ENCODE data around the gene EML4.

The EML4 gene

DNA sequence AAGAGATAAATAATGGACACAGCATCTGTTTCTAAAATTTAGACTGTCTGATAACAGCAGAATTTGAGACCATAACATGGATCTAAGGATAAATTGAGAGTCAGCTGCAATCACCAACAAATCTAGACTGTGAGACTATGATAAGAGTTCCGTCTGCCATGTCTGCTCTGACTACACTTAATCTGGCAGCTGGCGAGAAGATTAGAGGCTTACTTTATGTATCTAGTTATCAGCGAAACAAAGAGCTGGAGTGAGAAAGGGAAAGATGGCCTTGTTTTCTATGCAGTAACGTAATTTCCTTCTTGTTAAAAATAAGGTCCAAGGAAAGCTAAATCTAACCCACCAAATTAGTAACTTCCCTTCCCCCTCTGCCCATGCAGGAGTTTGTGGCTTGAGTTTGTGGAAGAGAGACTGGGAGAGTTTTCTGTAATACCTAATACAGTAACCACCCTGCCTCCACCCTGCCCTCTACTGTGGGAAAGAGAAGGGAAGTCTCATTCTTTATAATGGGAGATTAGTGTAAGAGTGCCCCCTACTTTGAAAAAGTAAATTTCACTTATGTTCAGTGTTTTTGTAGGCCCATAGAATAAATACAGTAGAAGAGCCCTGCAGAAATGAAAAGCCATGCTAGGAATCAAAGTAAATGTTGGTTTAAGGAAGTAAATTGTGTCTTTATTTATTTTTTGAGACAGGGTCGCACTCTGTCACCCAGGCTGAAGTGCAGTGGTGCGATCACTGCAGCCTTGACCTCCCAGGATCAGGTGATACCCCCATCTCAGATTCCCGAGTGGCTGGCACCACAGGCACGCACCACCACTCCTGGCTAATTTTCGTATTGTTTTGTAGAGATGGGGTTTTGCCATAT lies 27.5 kb downstream of the EML4 start:
- Mint-ChIP-seq H3K9me3 (no peaks in the 10 kb centered on the region), H3K4me1 (peaks cover 70% of the 10 kb centered on the region), H3K27me3 (no peaks in the 10 kb centered on the region), H3K27ac (ENCODE audit: low read depth) (peak overlapping the region; percentile 13), H3K36me3 (ENCODE audit: insufficient read depth) (peaks cover 21% of the 10 kb centered on the region), H3K4me3 (no peak overlapping the region)
- ATAC-seq (replicated peaks; ENCODE audit: extremely low read depth, poor library complexity, severe bottlenecking) (peak; percentile 66), DNase-seq (ENCODE audit: low spot score in 2 of 2) (no peak)

DNA sequence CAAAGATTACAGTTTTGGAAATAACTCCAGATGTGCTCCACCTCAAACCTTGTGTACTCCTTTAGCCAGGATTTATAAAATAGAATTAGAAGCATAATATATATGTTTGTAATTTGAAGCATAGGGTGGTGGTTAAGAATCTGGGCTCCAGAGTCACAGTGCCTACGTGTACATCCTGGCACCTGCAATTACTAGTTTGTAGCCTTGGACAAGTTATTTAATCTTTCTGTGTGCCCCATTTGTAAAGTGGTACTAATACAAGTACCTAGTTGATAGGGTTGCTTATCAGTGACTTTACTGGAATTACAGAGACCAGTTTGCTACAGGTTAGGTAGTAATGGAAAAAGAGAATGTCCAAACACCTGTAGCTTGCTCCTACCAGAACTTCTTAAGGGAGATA lies 28.6 kb downstream of the EML4 start:
- peak overlapping the region; percentile 23 for H3K27ac Mint-ChIP-seq (ENCODE audit: low read depth)
- DNase-seq (ENCODE audit: low spot score in 2 of 2): no peak

DNA sequence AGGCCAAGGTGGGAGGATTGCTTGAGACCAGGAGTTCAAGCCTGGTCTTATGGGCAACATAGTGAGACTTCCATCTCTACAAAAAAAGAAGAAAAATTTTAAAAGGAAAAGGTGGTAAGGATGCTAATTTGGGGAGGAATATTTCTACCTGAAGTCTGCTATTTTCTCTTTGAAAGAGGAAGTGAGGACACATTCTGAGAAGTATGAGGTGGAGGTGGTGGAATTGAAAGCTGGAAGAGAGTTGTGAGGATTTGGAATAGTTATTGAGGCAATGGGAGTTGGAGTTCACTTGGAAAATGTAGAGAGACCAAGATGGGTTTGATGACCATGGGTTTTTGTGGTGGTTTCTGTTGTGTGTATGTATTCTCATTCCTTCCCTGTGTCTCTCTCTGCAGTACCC lies 29.3 kb downstream of the EML4 start:
- H3K36me3 Mint-ChIP-seq (ENCODE audit: insufficient read depth): peaks cover 18% of the 10 kb centered on the region
- ATAC-seq (replicated peaks; ENCODE audit: extremely low read depth, poor library complexity, severe bottlenecking): no peak
- H3K27ac Mint-ChIP-seq (ENCODE audit: low read depth): peak overlapping the region; percentile 23
- H3K4me1 Mint-ChIP-seq: peaks cover 64% of the 10 kb centered on the region
- no peaks in the 10 kb centered on the region for H3K27me3 Mint-ChIP-seq
- DNase-seq (ENCODE audit: low spot score in 2 of 2): no peak
- peak overlapping the region; percentile 1 for H3K4me3 Mint-ChIP-seq
- no peaks in the 10 kb centered on the region for H3K9me3 Mint-ChIP-seq

More for the DNA sequence above, 28.6 kb downstream of the EML4 start:
- Mint-ChIP-seq H3K4me1 (peaks cover 70% of the 10 kb centered on the region), H3K27me3 (no peaks in the 10 kb centered on the region), H3K9me3 (no peaks in the 10 kb centered on the region), H3K36me3 (ENCODE audit: insufficient read depth) (peaks cover 18% of the 10 kb centered on the region), H3K4me3 (no peak overlapping the region)
- no peak for ATAC-seq (replicated peaks; ENCODE audit: extremely low read depth, poor library complexity, severe bottlenecking)

DNA sequence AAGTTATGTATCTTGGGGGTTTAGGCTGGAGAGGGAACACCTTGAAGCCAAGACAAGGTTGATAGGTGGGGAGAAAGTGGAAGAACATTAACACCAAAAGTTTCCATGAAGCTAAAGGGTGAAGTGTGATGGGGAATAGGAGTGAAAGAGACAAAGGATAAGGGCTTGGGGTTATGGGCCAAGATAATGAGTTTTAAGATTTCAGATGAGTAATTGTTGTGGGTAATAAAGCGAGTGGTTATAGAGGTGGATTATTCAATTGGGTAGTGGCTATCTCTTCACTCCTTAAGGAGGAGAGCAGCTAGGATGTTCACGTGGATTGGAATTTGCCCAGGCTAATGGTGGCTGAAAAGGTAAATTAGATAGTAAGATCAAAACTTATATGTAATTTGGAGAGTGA lies 29.8 kb downstream of the EML4 start:
- Mint-ChIP-seq H3K9me3 (no peaks in the 10 kb centered on the region), H3K36me3 (ENCODE audit: insufficient read depth) (peaks cover 18% of the 10 kb centered on the region), H3K27me3 (no peaks in the 10 kb centered on the region), H3K27ac (ENCODE audit: low read depth) (peak overlapping the region; percentile 23), H3K4me1 (peaks cover 63% of the 10 kb centered on the region), H3K4me3 (peak overlapping the region; percentile 1)
- DNase-seq (ENCODE audit: low spot score in 2 of 2) (no peak), ATAC-seq (replicated peaks; ENCODE audit: extremely low read depth, poor library complexity, severe bottlenecking) (no peak)

DNA sequence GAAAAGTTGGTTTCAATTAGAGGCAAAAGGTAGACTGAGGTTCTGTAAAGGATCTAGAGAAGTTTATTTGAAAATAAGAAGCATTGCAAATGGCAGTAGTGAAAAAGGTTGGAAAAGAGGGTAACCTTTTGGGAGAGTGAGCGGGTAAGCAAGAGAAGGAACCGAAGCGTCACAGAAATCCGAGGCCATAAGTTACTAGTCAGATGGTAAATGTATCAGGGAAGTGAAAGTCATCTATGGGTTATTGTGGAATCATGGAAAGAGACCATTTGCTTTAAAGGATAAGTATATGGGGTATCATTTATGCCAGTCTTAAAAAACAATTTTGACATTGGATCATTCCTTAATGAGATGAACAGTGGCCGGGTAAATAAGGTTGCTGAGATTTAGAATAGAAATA lies 30.5 kb downstream of the EML4 start:
- no peak for ATAC-seq (replicated peaks; ENCODE audit: extremely low read depth, poor library complexity, severe bottlenecking)
- peak overlapping the region; percentile 23 for H3K27ac Mint-ChIP-seq (ENCODE audit: low read depth)
- DNase-seq (ENCODE audit: low spot score in 2 of 2): no peak
- H3K4me3 Mint-ChIP-seq: no peak overlapping the region
- H3K9me3 Mint-ChIP-seq: no peaks in the 10 kb centered on the region
- peaks cover 59% of the 10 kb centered on the region for H3K4me1 Mint-ChIP-seq
- peaks cover 18% of the 10 kb centered on the region for H3K36me3 Mint-ChIP-seq (ENCODE audit: insufficient read depth)
- H3K27me3 Mint-ChIP-seq: no peaks in the 10 kb centered on the region

DNA sequence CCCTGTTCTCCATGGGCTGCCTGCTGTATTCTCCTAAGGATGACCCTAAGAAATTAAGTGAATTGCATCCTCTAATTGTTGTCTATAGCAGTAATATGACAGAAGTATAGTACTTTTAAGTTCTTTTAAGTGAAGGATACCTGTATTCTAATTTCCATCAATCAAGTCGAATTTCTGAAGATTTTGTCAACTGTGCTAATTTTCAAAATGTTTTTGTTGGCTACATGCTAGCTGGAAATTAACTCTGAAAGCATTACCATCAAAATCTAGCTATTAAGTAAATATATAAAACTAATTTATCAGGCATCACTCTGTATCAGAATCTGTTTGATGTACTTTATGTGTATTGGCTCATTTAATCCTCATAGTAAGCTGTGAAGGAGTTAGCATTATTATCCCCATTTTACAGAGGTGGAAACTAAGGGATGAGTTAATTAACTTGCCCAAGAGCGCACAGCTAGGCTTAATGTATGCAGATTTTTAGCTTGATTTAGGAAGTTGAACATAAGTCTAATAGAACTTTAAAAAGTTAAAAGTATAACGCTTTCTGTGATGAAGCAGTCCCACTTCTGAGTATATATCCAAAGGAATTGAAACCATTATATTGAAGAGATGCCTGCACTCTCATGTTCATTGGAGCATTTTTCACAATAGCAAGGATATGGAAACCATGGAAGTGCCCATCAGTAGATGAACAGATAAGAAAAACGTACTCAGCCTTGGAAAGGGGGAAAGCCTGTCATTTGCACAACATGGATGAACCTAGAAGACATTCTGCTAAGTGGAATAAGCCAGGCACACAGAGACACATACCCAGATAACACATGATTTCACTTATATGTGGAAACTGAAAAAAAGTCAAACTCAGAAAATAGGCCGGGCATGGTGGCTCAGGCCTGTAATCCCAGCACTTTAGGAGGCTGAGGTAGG lies 32.0 kb downstream of the EML4 start:
- Mint-ChIP-seq H3K9me3 (no peaks in the 10 kb centered on the region), H3K27ac (ENCODE audit: low read depth) (no peak overlapping the region), H3K36me3 (ENCODE audit: insufficient read depth) (peaks cover 18% of the 10 kb centered on the region), H3K4me1 (peaks cover 69% of the 10 kb centered on the region), H3K4me3 (peak overlapping the region; percentile 19), H3K27me3 (no peaks in the 10 kb centered on the region)
- ATAC-seq (replicated peaks; ENCODE audit: extremely low read depth, poor library complexity, severe bottlenecking) (no peak), DNase-seq (ENCODE audit: low spot score in 2 of 2) (no peak)

DNA sequence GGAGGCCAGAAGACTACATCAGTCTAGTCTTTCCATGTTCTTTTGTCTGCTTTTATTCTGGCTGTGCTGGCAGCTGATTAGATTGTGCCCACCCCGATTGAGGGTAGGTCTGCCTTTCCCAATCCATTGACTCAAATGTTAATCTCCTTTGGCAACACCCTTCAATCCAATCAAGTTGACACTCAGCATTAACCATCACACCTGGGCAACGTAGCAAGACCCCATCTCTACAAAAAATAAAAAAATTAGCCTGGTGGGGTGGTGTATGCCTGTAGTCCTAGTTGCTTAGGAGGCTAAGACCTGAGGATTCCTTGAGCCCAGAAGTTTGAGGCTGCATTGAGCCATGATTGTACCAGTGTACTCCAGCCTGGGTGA lies 33.5 kb downstream of the EML4 start:
- DNase-seq (ENCODE audit: low spot score in 2 of 2) (no peak), ATAC-seq (replicated peaks; ENCODE audit: extremely low read depth, poor library complexity, severe bottlenecking) (no peak)
- H3K36me3 Mint-ChIP-seq (ENCODE audit: insufficient read depth): peaks cover 17% of the 10 kb centered on the region
- H3K4me3 Mint-ChIP-seq: no peak overlapping the region
- no peak overlapping the region for H3K27ac Mint-ChIP-seq (ENCODE audit: low read depth)
- peaks cover 66% of the 10 kb centered on the region for H3K4me1 Mint-ChIP-seq
- no peaks in the 10 kb centered on the region for H3K27me3 Mint-ChIP-seq
- H3K9me3 Mint-ChIP-seq: no peaks in the 10 kb centered on the region

DNA sequence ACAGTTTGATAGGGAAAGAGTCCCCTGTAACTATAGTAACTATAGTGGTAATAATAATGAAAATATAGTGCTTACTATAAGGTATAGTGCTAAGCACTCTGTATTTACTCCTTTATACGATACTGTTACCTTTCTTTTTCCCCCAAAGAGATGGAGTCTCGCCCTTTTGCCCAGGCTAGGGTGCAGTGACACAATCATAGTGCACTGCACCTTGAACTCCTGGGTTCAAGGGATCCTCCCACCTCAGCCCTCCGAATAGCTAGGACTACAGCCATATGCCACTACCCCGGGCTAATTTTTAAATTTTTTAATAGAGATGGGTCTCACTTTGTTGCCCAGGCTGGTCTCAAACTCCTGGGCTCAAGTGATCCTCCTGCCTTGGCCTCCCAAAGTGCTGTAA lies 34.6 kb downstream of the EML4 start:
- Mint-ChIP-seq H3K4me1 (peaks cover 55% of the 10 kb centered on the region), H3K27ac (ENCODE audit: low read depth) (no peak overlapping the region), H3K9me3 (no peaks in the 10 kb centered on the region), H3K4me3 (no peak overlapping the region), H3K27me3 (no peaks in the 10 kb centered on the region), H3K36me3 (ENCODE audit: insufficient read depth) (peaks cover 16% of the 10 kb centered on the region)
- ATAC-seq (replicated peaks; ENCODE audit: extremely low read depth, poor library complexity, severe bottlenecking) (no peak), DNase-seq (ENCODE audit: low spot score in 2 of 2) (no peak)

DNA sequence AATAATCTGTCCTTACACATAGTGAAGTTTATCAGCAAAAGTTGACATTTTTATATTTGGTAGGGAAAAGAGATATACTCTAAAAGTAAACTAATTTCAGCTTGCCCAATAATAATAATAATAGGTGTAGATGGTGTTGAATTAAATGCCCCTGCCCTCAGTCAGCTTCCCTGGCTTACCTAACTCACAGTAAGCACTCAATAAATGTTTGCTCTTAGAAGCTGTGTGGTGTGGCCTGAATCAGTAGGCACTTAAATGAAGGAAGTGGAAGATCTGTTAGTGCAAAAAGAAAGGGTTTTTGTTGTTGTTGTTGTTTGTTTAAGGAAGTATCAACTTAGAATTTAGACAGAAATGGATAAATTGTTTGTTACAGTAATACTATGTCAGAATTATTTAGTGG lies 36.2 kb downstream of the EML4 start:
- Mint-ChIP-seq H3K27ac (ENCODE audit: low read depth) (no peak overlapping the region), H3K36me3 (ENCODE audit: insufficient read depth) (peaks cover 15% of the 10 kb centered on the region), H3K4me1 (peaks cover 50% of the 10 kb centered on the region), H3K4me3 (no peak overlapping the region), H3K27me3 (no peaks in the 10 kb centered on the region), H3K9me3 (no peaks in the 10 kb centered on the region)
- ATAC-seq (replicated peaks; ENCODE audit: extremely low read depth, poor library complexity, severe bottlenecking) (no peak), DNase-seq (ENCODE audit: low spot score in 2 of 2) (no peak)

DNA sequence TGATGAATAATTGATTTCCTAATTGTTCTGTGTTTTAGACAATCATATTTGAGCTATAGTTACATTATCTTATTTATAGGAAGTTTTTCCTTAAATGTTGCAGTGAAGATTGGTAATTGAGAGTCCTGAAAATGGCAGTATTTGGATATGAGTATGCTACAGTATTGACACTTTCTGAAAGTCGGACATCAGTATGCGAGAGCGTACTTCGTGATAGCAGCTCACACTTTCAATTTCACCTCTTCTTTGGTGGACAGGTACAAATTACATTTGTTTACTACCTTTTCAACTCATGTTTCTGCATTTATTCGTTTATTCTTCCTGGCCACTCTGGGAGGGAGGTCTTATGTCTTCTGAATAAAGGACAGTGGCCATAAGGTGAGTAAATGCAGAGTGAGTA lies 38.7 kb downstream of the EML4 start:
- Mint-ChIP-seq H3K4me3 (no peak overlapping the region), H3K27ac (ENCODE audit: low read depth) (no peak overlapping the region), H3K36me3 (ENCODE audit: insufficient read depth) (peaks cover 9% of the 10 kb centered on the region), H3K9me3 (no peaks in the 10 kb centered on the region), H3K4me1 (peaks cover 48% of the 10 kb centered on the region), H3K27me3 (no peaks in the 10 kb centered on the region)
- ATAC-seq (replicated peaks; ENCODE audit: extremely low read depth, poor library complexity, severe bottlenecking) (no peak), DNase-seq (ENCODE audit: low spot score in 2 of 2) (no peak)

DNA sequence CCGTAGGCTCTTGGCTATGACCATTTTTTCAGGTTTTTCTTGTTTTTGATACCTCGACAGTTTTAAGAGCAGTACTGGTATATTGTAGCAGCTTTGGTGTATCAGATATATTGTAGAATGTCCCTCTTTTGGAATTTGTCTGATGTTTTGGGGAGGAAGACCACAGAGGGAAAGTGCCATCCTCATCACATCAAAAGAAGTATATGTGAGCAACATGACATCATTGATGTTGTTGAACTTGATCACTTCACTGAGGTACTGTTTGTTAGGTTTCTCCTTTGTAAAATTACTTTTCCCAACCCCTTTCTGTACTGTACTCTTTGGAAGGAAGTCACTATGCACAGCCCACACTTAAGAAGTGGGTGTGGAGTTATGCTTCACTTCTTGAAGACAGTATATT lies 41.0 kb downstream of the EML4 start:
- ATAC-seq (replicated peaks; ENCODE audit: extremely low read depth, poor library complexity, severe bottlenecking) (no peak), DNase-seq (ENCODE audit: low spot score in 2 of 2) (no peak)
- no peaks in the 10 kb centered on the region for H3K9me3 Mint-ChIP-seq
- peaks cover 54% of the 10 kb centered on the region for H3K4me1 Mint-ChIP-seq
- H3K27ac Mint-ChIP-seq (ENCODE audit: low read depth): no peak overlapping the region
- no peaks in the 10 kb centered on the region for H3K27me3 Mint-ChIP-seq
- no peak overlapping the region for H3K4me3 Mint-ChIP-seq
- H3K36me3 Mint-ChIP-seq (ENCODE audit: insufficient read depth): peaks cover 14% of the 10 kb centered on the region

DNA sequence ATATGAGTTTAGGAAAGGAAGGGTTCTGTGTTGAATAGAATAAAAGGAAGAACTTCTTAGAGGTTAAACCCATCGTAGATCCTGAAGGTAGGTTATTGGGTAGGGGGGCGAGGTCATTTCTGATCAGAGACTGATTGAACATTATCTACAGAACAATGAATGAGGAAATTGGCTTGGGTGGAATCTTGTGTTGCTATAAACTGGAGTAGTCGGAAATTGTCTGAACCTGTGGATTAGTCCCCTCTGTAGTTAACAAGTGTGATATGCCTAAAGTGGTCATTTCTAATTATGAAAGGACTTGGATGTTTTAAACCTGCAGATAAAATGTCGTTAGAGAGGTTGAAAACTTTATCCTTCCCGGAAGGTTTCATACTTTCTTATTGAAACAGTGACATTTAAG lies 42.1 kb downstream of the EML4 start:
- H3K4me1 Mint-ChIP-seq: peaks cover 50% of the 10 kb centered on the region
- no peak for DNase-seq (ENCODE audit: low spot score in 2 of 2)
- peak overlapping the region; percentile 29 for H3K4me3 Mint-ChIP-seq
- no peaks in the 10 kb centered on the region for H3K27me3 Mint-ChIP-seq
- H3K27ac Mint-ChIP-seq (ENCODE audit: low read depth): no peak overlapping the region
- H3K9me3 Mint-ChIP-seq: no peaks in the 10 kb centered on the region
- ATAC-seq (replicated peaks; ENCODE audit: extremely low read depth, poor library complexity, severe bottlenecking): no peak
- peaks cover 15% of the 10 kb centered on the region for H3K36me3 Mint-ChIP-seq (ENCODE audit: insufficient read depth)

DNA sequence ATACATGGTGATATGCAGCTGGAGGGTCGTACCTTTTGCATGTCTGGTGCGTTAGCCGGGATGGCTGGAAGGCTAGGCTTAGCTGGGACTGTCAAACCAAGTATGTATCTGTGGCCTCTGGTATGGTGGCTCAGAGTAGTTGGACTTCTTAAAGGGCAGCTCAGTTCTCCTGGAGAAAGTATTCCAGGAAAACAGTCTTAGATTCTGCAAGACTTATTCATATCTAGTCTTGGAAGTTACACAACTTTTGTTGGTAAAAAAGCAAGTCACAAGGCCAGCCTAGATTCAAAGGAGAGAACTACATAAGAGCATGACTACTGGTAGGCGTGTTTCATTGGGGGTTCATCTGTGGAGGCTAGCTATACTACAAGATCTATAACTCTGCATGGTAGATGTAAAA lies 45.5 kb downstream of the EML4 start:
- H3K4me1 Mint-ChIP-seq: peaks cover 68% of the 10 kb centered on the region
- ATAC-seq (replicated peaks; ENCODE audit: extremely low read depth, poor library complexity, severe bottlenecking): no peak
- peaks cover 17% of the 10 kb centered on the region for H3K36me3 Mint-ChIP-seq (ENCODE audit: insufficient read depth)
- H3K27ac Mint-ChIP-seq (ENCODE audit: low read depth): no peak overlapping the region
- H3K4me3 Mint-ChIP-seq: no peak overlapping the region
- no peaks in the 10 kb centered on the region for H3K9me3 Mint-ChIP-seq
- no peaks in the 10 kb centered on the region for H3K27me3 Mint-ChIP-seq
- DNase-seq (ENCODE audit: low spot score in 2 of 2): no peak
